ENCODE data around the gene ADORA2B. TPM values are rescaled to one million over a fixed set of nuclear protein-coding genes. Genes with fewer than 3 reads are reported as not detected.
A peak's percentile ranks its signal among the peaks of the same experiment; 100 is the strongest.

ADORA2B gene
- total and polyA plus RNA-seq, 2 of the 4 experiments (the other 2 are of a cell fraction): 5.2 to 5.5 TPM

DNA sequence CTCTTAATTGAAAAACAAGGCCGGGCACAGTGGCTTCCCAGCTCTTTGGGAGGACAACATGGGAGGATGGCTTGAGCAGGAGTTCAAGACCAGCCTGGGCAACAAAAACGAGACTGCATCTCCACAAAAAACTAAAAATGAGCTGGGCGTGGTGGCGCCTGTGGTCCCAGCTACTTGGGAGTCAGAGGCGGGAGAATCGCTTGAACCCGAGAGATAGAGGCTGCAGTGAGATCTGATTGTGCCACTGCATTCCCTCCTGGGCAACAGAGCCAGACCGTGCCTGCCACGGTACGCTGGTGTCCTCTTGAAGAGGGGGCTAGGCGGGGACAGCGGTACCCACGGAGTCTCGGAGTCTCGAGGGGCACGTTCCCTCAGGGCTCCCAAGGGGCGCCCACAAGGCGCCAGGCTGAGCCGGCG is 27.9 kb upstream of the ADORA2B start:
- peaks cover 6% of the 10 kb centered on the region for H3K9me1 ChIP-seq (ENCODE audit: insufficient read depth, low read length)
- H3K4me1 ChIP-seq (ENCODE audit: control insufficient read depth, insufficient read depth, low read length): peaks cover 10% of the 10 kb centered on the region
- no peak overlapping the region for H3K23ac ChIP-seq (ENCODE audit: low read depth, low read length)
- no peak overlapping the region; the same call in 1 of the 2 replicates for H4K91ac ChIP-seq (ENCODE audit: insufficient read depth, low read depth, low read length)
- H3K4ac ChIP-seq (ENCODE audit: low read depth, low read length): peak overlapping the region; percentile 8; the same call in 1 of the 2 replicates
- DNase-seq: no peak
- H3K4me3 ChIP-seq (ENCODE audit: insufficient read depth, low read depth, low read length): no peak overlapping the region
- dilution Hi-C loops (cut with HindIII; ENCODE audit: low sequenced_read_pairs, unreplicated experiment): no loop called here
- H3K36me3 ChIP-seq (ENCODE audit: control insufficient read depth, insufficient read depth, low read length): no peaks in the 10 kb centered on the region
- no peak overlapping the region for H3K56ac ChIP-seq (ENCODE audit: extremely low read depth, insufficient read depth, low read length)
- no peak overlapping the region for H2AFZ ChIP-seq (replicated peaks; ENCODE audit: low read length, poor library complexity)
- H2BK120ac ChIP-seq (ENCODE audit: low read depth, low read length): peak overlapping the region; percentile 16; the same call in 1 of the 2 replicates
- no TSS peak for BruUV-seq (replicated peaks)
- WGBS, 2 experiments (ENCODE audit: extremely low coverage in 2 of 2, insufficient read length in 1 of 2): 13% methylated on average over 3 of the region's 20 CpGs; no CpG with 5 or more reads in 1 of the 2 experiments
- H3K9ac ChIP-seq (ENCODE audit: low read depth, low read length): no peak overlapping the region
- TF ChIP-seq ELK1 (IDR thresholded peaks at IDR 0.05; ENCODE audit: borderline replicate concordance, low read depth, low read length): no peak
- TF ChIP-seq MAFK (IDR thresholded peaks at IDR 0.05; ENCODE audit: low read depth, low read length): no peak
- TF ChIP-seq MXI1 (IDR thresholded peaks at IDR 0.05; ENCODE audit: borderline replicate concordance, low read depth, low read length): no peak
- no peak overlapping the region for H3K27ac ChIP-seq (ENCODE audit: insufficient read depth, low read length)
- peaks cover 8% of the 10 kb centered on the region for H3K9me3 ChIP-seq (ENCODE audit: control insufficient read depth, insufficient read depth, low read length)
- H3K18ac ChIP-seq (ENCODE audit: low read depth, low read length): no peak overlapping the region
- H3K4me2 ChIP-seq (ENCODE audit: low read depth, low read length): no peak overlapping the region
- ATAC-seq (ENCODE audit: low read depth): no peak
- H4K5ac ChIP-seq (ENCODE audit: low read depth, low read length): no peak overlapping the region
- H3K14ac ChIP-seq (replicated peaks; ENCODE audit: low read depth, low read length): no peak overlapping the region
- H3K27me3 ChIP-seq (ENCODE audit: control insufficient read depth, insufficient read depth, low read length): no peaks in the 10 kb centered on the region
- no peak overlapping the region; a peak in 1 of 4 replicates for H4K8ac ChIP-seq (ENCODE audit: low read depth in 2 of 2, low read length in 2 of 2)
- no peaks in the 10 kb centered on the region for H4K20me1 ChIP-seq (ENCODE audit: insufficient read depth, low read length)
- intact Hi-C loops (cut with micrococcal nuclease): no loop called here
- no peak overlapping the region for H2BK5ac ChIP-seq (ENCODE audit: low read depth, low read length, poor library complexity, severe bottlenecking)
- H2AK9ac ChIP-seq (replicated peaks; ENCODE audit: low read depth, low read length, poor library complexity): no peak overlapping the region
- H3K79me1 ChIP-seq (ENCODE audit: low read depth in 1 of 2, low read length in 2 of 2): no peaks in the 10 kb centered on the region
- CTCF ChIA-PET: interaction anchor here (1.9 kb wide), 1 partner anchor 10 kb away, joined by 5 read pairs; no protein-coding TSS in a partner anchor
- no peak overlapping the region; the same call in 1 of the 2 replicates for H2BK20ac ChIP-seq (ENCODE audit: low read depth, low read length)
- in situ Hi-C loops (cut with MboI; ENCODE audit: low sequenced_read_pairs): no loop called here
- POLR2A ChIA-PET (ENCODE audit: unreplicated experiment): no interaction called here
- no peak overlapping the region for H2BK15ac ChIP-seq (ENCODE audit: low read depth, low read length)
- H2AK5ac ChIP-seq (ENCODE audit: low read depth, low read length): peak overlapping the region; percentile 87

Measured in IMR-90 (cell line).